ENCODE measurements around the gene IL2RA.
"Not testable (repeated sequence)": the region's sequence is repeated elsewhere in the genome, so short reads cannot be mapped to it uniquely, and the experiment has no call there.

Gene IL2RA

DNA sequence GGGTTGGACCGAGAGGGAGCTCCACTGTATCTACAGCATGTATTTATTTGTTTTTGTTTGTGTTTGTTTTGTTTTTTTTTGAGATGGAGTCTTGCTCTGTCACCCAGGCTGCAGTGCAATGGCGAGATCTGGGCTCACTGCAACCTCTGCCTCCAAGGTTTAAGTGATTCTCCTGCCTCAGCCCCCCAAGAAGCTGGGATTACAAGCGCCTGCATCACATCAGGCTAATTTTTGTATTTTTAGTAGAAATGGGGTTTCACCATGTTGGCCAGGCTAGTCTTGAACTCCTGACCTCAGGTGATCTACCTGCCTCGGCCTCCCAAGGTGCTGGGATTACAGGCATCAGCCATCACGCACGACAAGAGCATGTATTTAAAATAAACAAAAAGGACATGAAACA, 18.8 kb downstream of the IL2RA start:
- H4K8ac ChIP-seq (ENCODE audit: low read depth, low read length); H3K4ac ChIP-seq (ENCODE audit: low read length); H3K79me1 ChIP-seq (ENCODE audit: low read depth, low read length); H3K4me1 ChIP-seq (ENCODE audit: control insufficient read depth in 2 of 2, insufficient read depth in 1 of 2, low read depth in 1 of 2, low read length in 2 of 2); H3K36me3 ChIP-seq (replicated peaks in 1 of 2; ENCODE audit: control insufficient read depth in 2 of 2, insufficient read depth in 2 of 2, low read length in 2 of 2); H3K9ac ChIP-seq (ENCODE audit: low read depth, low read length, poor library complexity); H2BK5ac ChIP-seq (ENCODE audit: low read length); H2AK5ac ChIP-seq (ENCODE audit: low read depth, low read length); H3K14ac ChIP-seq (ENCODE audit: low read length); H4K91ac ChIP-seq (ENCODE audit: low read depth, low read length, poor library complexity); H2AFZ ChIP-seq (ENCODE audit: low read length); H2BK12ac ChIP-seq (ENCODE audit: low read length); H3K23ac ChIP-seq (ENCODE audit: low read depth, low read length, poor library complexity); H3K4me3 ChIP-seq (ENCODE audit: low read length in 2 of 2); H3K18ac ChIP-seq (ENCODE audit: low read length); H3K4me2 ChIP-seq (ENCODE audit: insufficient read depth, low read length, poor library complexity, severe bottlenecking); H2BK15ac ChIP-seq (ENCODE audit: low read length); DNase-seq (ENCODE audit: low spot score); H3K9me3 ChIP-seq (replicated peaks in 1 of 2; ENCODE audit: control insufficient read depth in 2 of 2, insufficient read depth in 1 of 2, low read depth in 1 of 2, low read length in 2 of 2); H2BK120ac ChIP-seq (ENCODE audit: low read depth, low read length); H3K27ac ChIP-seq (replicated peaks; ENCODE audit: low read length): not testable (repeated sequence)
- H3K27me3 ChIP-seq (ENCODE audit: control insufficient read depth in 3 of 3, insufficient read depth in 3 of 3, low read depth in 1 of 3, low read length in 3 of 3) = peaks cover 0 to 17% (median 0%) of the 10 kb centered on the region in 3 experiments
- no CpG with 5 or more reads among the region's 6 CpGs for WGBS, 2 donors (ENCODE audit: extremely low coverage in 2 of 2, insufficient read length in 2 of 2, insufficient replicate concordance in 1 of 2)

DNA sequence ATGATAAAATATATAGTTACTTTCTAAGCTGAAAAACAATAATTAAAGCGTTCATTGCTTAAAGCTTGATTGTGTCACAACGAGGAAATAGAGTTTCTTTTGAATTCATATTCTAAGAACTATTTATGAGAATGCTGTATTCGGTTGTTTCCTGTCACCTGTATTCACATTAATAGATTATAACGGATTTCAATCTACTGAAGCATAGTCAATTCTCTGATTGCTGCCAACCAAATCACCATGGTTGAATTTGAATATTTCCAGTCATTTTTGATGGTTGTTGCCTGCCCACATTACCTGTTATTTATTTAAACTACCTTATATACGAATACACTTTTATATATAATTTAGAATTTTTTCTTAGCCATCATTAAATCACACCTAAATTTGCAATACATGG, 22.0 kb downstream of the IL2RA start:
- no peak overlapping the region for H4K91ac ChIP-seq (ENCODE audit: low read depth, low read length, poor library complexity)
- H2BK12ac ChIP-seq (ENCODE audit: low read length) = no peak overlapping the region
- no peak overlapping the region for H3K4me2 ChIP-seq (ENCODE audit: insufficient read depth, low read length, poor library complexity, severe bottlenecking)
- H3K23ac ChIP-seq (ENCODE audit: low read depth, low read length, poor library complexity) = no peak overlapping the region
- H3K14ac ChIP-seq (ENCODE audit: low read length) = no peak overlapping the region
- H2BK120ac ChIP-seq (ENCODE audit: low read depth, low read length) = no peak overlapping the region
- no peak overlapping the region for H3K4ac ChIP-seq (ENCODE audit: low read length)
- H2BK5ac ChIP-seq (ENCODE audit: low read length) = no peak overlapping the region
- H4K8ac ChIP-seq (ENCODE audit: low read depth, low read length) = no peak overlapping the region
- no peak overlapping the region for H3K9ac ChIP-seq (ENCODE audit: low read depth, low read length, poor library complexity)
- no peak overlapping the region for H2BK15ac ChIP-seq (ENCODE audit: low read length)
- H3K27ac ChIP-seq (replicated peaks; ENCODE audit: low read length) = no peak overlapping the region
- no peak overlapping the region for H3K4me3 ChIP-seq (ENCODE audit: low read length in 2 of 2)
- H2AK5ac ChIP-seq (ENCODE audit: low read depth, low read length) = no peak overlapping the region
- peaks cover 0 to 20% (median 0%) of the 10 kb centered on the region in 3 experiments for H3K27me3 ChIP-seq (ENCODE audit: control insufficient read depth in 3 of 3, insufficient read depth in 3 of 3, low read depth in 1 of 3, low read length in 3 of 3)
- H3K4me1 ChIP-seq (ENCODE audit: control insufficient read depth in 2 of 2, insufficient read depth in 1 of 2, low read depth in 1 of 2, low read length in 2 of 2) = peaks cover 0 to 5% of the 10 kb centered on the region in 2 donors
- H3K36me3 ChIP-seq (replicated peaks in 1 of 2; ENCODE audit: control insufficient read depth in 2 of 2, insufficient read depth in 2 of 2, low read length in 2 of 2) = no peaks in the 10 kb centered on the region
- H3K79me1 ChIP-seq (ENCODE audit: low read depth, low read length) = no peaks in the 10 kb centered on the region
- no CpG with 5 or more reads among the region's 5 CpGs for WGBS, 2 donors (ENCODE audit: extremely low coverage in 2 of 2, insufficient read length in 2 of 2, insufficient replicate concordance in 1 of 2)
- H3K18ac ChIP-seq (ENCODE audit: low read length) = no peak overlapping the region
- no peak overlapping the region for H2AFZ ChIP-seq (ENCODE audit: low read length)
- DNase-seq (ENCODE audit: low spot score) = no peak
- H3K9me3 ChIP-seq (replicated peaks in 1 of 2; ENCODE audit: control insufficient read depth in 2 of 2, insufficient read depth in 1 of 2, low read depth in 1 of 2, low read length in 2 of 2) = peaks cover 0 to 1% of the 10 kb centered on the region in 2 donors

DNA sequence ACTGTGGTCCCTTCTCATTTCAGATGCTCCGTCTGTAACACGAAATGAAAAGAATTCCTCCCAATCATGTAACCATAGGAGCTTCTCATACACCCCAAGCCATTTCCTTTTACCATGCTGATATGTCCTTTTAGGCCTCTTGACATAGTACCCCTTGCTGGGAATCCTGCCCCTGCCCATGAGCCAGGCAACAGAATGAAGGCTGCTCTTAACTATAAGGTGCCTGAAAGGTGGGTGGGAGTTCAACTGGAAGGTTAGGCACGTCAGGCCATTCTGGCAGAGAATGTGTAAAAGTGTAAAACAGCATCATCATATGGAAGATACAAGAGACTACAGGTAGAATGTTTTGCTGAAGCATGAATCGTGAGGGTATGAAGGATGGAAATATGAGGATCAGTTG, 22.5 kb downstream of the IL2RA start:
- Histone ChIP-seq H3K4me2 (ENCODE audit: insufficient read depth, low read length, poor library complexity, severe bottlenecking) (no peak overlapping the region), H3K4me1 (ENCODE audit: control insufficient read depth in 2 of 2, insufficient read depth in 1 of 2, low read depth in 1 of 2, low read length in 2 of 2) (peaks cover 0 to 5% of the 10 kb centered on the region in 2 donors), H2BK5ac (ENCODE audit: low read length) (no peak overlapping the region), H4K8ac (ENCODE audit: low read depth, low read length) (no peak overlapping the region), H3K14ac (ENCODE audit: low read length) (no peak overlapping the region), H3K18ac (ENCODE audit: low read length) (no peak overlapping the region), H3K9ac (ENCODE audit: low read depth, low read length, poor library complexity) (no peak overlapping the region), H3K79me1 (ENCODE audit: low read depth, low read length) (no peaks in the 10 kb centered on the region), H3K36me3 (replicated peaks in 1 of 2; ENCODE audit: control insufficient read depth in 2 of 2, insufficient read depth in 2 of 2, low read length in 2 of 2) (no peaks in the 10 kb centered on the region), H3K4ac (ENCODE audit: low read length) (no peak overlapping the region), H3K27ac (replicated peaks; ENCODE audit: low read length) (no peak overlapping the region), H3K23ac (ENCODE audit: low read depth, low read length, poor library complexity) (no peak overlapping the region), H2BK12ac (ENCODE audit: low read length) (no peak overlapping the region), H2BK15ac (ENCODE audit: low read length) (no peak overlapping the region), H4K91ac (ENCODE audit: low read depth, low read length, poor library complexity) (no peak overlapping the region), H3K27me3 (ENCODE audit: control insufficient read depth in 3 of 3, insufficient read depth in 3 of 3, low read depth in 1 of 3, low read length in 3 of 3) (peaks cover 0 to 20% (median 0%) of the 10 kb centered on the region in 3 experiments), H2AFZ (ENCODE audit: low read length) (no peak overlapping the region), H3K4me3 (ENCODE audit: low read length in 2 of 2) (no peak overlapping the region), H2AK5ac (ENCODE audit: low read depth, low read length) (no peak overlapping the region), H3K9me3 (replicated peaks in 1 of 2; ENCODE audit: control insufficient read depth in 2 of 2, insufficient read depth in 1 of 2, low read depth in 1 of 2, low read length in 2 of 2) (peaks cover 0 to 1% of the 10 kb centered on the region in 2 donors), H2BK120ac (ENCODE audit: low read depth, low read length) (no peak overlapping the region)
- no peak for DNase-seq (ENCODE audit: low spot score)
- no CpG with 5 or more reads among the region's 4 CpGs for WGBS, 2 donors (ENCODE audit: extremely low coverage in 2 of 2, insufficient read length in 2 of 2, insufficient replicate concordance in 1 of 2)

DNA sequence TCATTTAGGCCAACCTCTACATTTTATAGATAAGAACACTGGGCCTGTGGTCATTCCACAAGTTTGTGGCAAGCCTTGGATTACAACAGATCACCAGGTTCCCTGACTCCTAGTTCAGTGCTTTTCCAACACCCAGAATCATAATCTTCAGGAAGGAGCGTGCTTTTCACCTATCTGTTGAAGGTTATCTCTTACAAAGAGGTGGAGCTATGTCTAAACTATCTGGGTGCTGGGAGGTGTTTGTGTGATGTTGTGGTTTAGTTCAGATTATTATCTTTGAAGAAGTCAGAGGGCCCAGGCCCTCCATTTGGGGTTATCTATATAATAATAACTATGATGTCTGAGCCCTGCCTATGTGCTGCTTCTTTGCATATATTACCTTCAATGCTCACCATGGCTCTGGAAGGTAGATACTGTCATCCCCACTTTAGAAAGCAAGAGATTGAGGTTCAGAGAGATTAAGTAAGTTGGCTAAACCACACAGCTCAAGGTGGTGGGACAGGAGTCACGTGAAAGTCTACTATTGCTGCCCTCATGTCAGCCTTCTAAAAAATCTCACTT, 24.0 kb downstream of the IL2RA start:
- Histone ChIP-seq H3K4ac (ENCODE audit: low read length) (no peak overlapping the region), H2BK15ac (ENCODE audit: low read length) (no peak overlapping the region), H4K91ac (ENCODE audit: low read depth, low read length, poor library complexity) (no peak overlapping the region), H3K27ac (replicated peaks; ENCODE audit: low read length) (no peak overlapping the region), H2AK5ac (ENCODE audit: low read depth, low read length) (no peak overlapping the region), H4K8ac (ENCODE audit: low read depth, low read length) (no peak overlapping the region), H2BK120ac (ENCODE audit: low read depth, low read length) (no peak overlapping the region), H3K79me1 (ENCODE audit: low read depth, low read length) (no peaks in the 10 kb centered on the region), H3K27me3 (ENCODE audit: control insufficient read depth in 3 of 3, insufficient read depth in 3 of 3, low read depth in 1 of 3, low read length in 3 of 3) (peaks cover 0 to 20% (median 0%) of the 10 kb centered on the region in 3 experiments), H3K23ac (ENCODE audit: low read depth, low read length, poor library complexity) (no peak overlapping the region), H2AFZ (ENCODE audit: low read length) (no peak overlapping the region), H3K4me1 (ENCODE audit: control insufficient read depth in 2 of 2, insufficient read depth in 1 of 2, low read depth in 1 of 2, low read length in 2 of 2) (peaks cover 3 to 5% of the 10 kb centered on the region in 2 donors), H3K9me3 (replicated peaks in 1 of 2; ENCODE audit: control insufficient read depth in 2 of 2, insufficient read depth in 1 of 2, low read depth in 1 of 2, low read length in 2 of 2) (no peaks in the 10 kb centered on the region), H3K36me3 (replicated peaks in 1 of 2; ENCODE audit: control insufficient read depth in 2 of 2, insufficient read depth in 2 of 2, low read length in 2 of 2) (no peaks in the 10 kb centered on the region), H2BK5ac (ENCODE audit: low read length) (no peak overlapping the region), H3K4me2 (ENCODE audit: insufficient read depth, low read length, poor library complexity, severe bottlenecking) (no peak overlapping the region), H3K4me3 (ENCODE audit: low read length in 2 of 2) (no peak overlapping the region), H3K14ac (ENCODE audit: low read length) (no peak overlapping the region), H3K18ac (ENCODE audit: low read length) (no peak overlapping the region), H3K9ac (ENCODE audit: low read depth, low read length, poor library complexity) (no peak overlapping the region), H2BK12ac (ENCODE audit: low read length) (no peak overlapping the region)
- no CpG with 5 or more reads among the region's 2 CpGs for WGBS, 2 donors (ENCODE audit: extremely low coverage in 2 of 2, insufficient read length in 2 of 2, insufficient replicate concordance in 1 of 2)
- DNase-seq (ENCODE audit: low spot score) = no peak
